Activated naive CD4-positive, alpha-beta T cell treated with anti-CD3 and anti-CD28 coated beads, Interleukin-2, amount 50 U/mL, for 72 hours (primary cell): Measurements from ENCODE around the gene NEUROG3. TPM values are rescaled to one million over a fixed set of nuclear protein-coding genes. Genes with fewer than 3 reads are reported as not detected.
"Not testable (repeated sequence)": the region's sequence is repeated elsewhere in the genome, so short reads cannot be mapped to it uniquely, and the experiment has no call there.

Experiments
- ATAC-seq, 2 donors: fragments of 150-1000 bp; cut with Tn5 transposase; 2 replicates each; pipeline ENCODE4 v1.10.0; 2021; ENCODE audit warnings: mild to moderate bottlenecking in 2 of 2, moderate library complexity in 2 of 2
- DNase-seq, 2 donors: peaks; one replicate each; pipeline ENCODE4 v3.0.0; 2021 to 2022; ENCODE audit warnings: low spot score in 2 of 2
- H3K27ac Mint-ChIP-seq, 2 donors: one replicate each; pipeline ENCODE4 v1.8.0; 2022; ENCODE audit warnings: mild to moderate bottlenecking in 2 of 2, mixed read lengths in 2 of 2
- H3K36me3 Mint-ChIP-seq, 2 donors: one replicate each; pipeline ENCODE4 v1.8.0; 2022; ENCODE audit warnings: mixed read lengths in 2 of 2
- H3K9me3 Mint-ChIP-seq, 2 donors: one replicate each; pipeline ENCODE4 v1.8.0; 2022; ENCODE audit warnings: mixed read lengths in 2 of 2
- total RNA-seq, 2 donors: library from RNA; stranded (reverse); gene quantifications; one replicate each; pipeline ENCODE4 v1.2.3, GENCODE V29; 2022

Gene NEUROG3
- total RNA-seq, 2 donors from 2014 or later = 0.18 TPM; not detected in 1

DNA sequence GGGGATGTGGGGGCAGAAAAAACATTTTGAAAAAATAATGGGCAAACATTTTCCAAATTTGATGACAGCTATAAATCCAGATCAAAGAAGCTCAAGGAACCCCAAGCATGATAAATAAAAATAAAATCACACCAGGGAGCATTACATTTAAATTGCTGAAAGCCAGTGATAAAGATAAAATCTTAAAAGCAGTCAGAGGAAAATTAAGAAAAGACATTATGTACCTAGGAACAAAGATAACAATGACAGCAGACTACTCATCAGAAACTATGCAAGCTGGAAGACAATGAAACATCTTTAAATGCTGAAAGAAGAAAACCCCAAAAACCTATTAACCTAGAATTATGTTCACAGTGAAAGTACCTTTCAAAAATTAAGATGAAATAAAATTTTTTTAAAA, 23.3 kb downstream of the NEUROG3 start:
- peaks cover 12 to 13% of the 10 kb centered on the region in 2 donors for H3K36me3 Mint-ChIP-seq
- ATAC-seq (no peak), DNase-seq (no peak)
- H3K9me3 Mint-ChIP-seq = peaks cover 21 to 26% of the 10 kb centered on the region in 2 donors
- H3K27ac Mint-ChIP-seq = no peak overlapping the region

GRCh38 chr10:69541463-69541862, 31.8 kb downstream of the NEUROG3 start:
- ATAC-seq = no peak
- DNase-seq = no peak
- no peak overlapping the region for H3K27ac Mint-ChIP-seq

GRCh38 chr10:69538461-69538860, 34.8 kb downstream of the NEUROG3 start:
- Mint-ChIP-seq H3K27ac (no peak overlapping the region), H3K9me3 (peaks cover 5 to 24% of the 10 kb centered on the region in 2 donors), H3K36me3 (peaks cover 0 to 19% of the 10 kb centered on the region in 2 donors)
- ATAC-seq (no peak), DNase-seq (no peak)

More at GRCh38 chr10:69541463-69541862, 31.8 kb downstream of the NEUROG3 start:
- Mint-ChIP-seq H3K36me3 (peaks cover 0 to 19% of the 10 kb centered on the region in 2 donors), H3K9me3 (peaks cover 5 to 27% of the 10 kb centered on the region in 2 donors)

DNA sequence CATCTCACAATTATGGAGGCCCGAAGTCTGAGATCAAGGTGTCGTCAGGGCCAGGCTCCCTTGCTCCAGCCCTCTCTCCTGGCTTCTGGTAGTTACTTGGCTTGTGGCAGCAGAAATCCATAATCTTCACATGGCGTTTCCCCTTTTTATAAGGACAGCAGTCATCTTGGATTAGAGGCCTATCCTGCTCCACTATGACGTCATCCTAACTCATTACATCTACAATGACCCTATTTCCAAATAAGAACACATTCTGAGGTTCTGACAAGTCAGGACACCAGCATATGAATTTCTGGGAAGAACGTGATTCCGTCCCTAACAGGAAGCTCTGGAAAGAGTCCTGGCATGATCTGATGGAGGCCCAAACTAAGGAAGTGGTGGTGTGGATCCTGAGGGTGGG, 35.8 kb downstream of the NEUROG3 start:
- DNase-seq (no peak), ATAC-seq (no peak)
- H3K36me3 Mint-ChIP-seq = peaks cover 0 to 18% of the 10 kb centered on the region in 2 donors
- no peak overlapping the region for H3K27ac Mint-ChIP-seq
- H3K9me3 Mint-ChIP-seq = peaks cover 8 to 24% of the 10 kb centered on the region in 2 donors

DNA sequence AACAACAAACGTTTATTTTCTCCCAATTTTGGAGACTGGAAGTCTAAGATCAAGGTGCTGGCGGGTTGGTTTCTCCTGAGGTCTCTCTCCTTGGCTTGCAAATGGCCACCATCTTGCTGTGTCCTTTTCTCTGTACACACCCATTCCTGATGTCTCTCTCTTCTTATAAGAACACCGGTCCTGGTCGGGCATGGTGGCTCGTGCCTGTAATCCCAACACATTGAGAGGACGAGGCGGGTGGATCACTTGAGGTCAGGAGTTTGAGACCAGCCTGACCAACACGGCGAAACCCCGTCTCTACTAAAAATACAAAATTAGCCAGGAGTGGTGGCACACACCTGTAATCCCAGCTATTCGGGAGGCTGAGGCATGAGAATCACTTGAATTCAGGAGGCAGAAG, 36.7 kb downstream of the NEUROG3 start:
- H3K27ac Mint-ChIP-seq, ATAC-seq, DNase-seq, H3K36me3 Mint-ChIP-seq: not testable (repeated sequence)
- H3K9me3 Mint-ChIP-seq = peaks cover 8 to 18% of the 10 kb centered on the region in 2 donors

DNA sequence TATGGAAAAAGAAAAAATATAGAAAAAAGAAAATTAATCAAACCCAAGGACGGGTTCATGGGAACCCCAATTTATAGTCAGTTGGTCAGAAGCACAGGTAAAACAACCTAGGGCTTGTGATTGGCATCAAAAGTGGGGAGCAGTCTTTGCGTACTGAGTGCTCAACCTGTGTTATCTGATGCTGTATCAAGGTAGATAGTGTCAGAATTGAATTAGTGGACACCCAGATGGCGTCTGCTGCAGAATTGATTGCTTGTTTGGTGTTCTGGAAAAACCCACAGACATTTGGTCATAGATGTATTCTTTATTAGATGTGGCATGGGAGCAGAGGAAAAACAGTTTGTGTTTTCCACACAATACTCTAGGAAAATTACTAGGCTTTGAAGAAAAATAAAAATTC, 39.6 kb downstream of the NEUROG3 start:
- ATAC-seq (no peak), DNase-seq (no peak)
- Mint-ChIP-seq H3K27ac (no peak overlapping the region), H3K9me3 (peaks cover 2 to 4% of the 10 kb centered on the region in 2 donors), H3K36me3 (no peaks in the 10 kb centered on the region)

- DNase-seq (no peak), ATAC-seq (no peak)
- no peak overlapping the region for H3K27ac Mint-ChIP-seq
- no peaks in the 10 kb centered on the region for H3K9me3 Mint-ChIP-seq
- H3K36me3 Mint-ChIP-seq = no peaks in the 10 kb centered on the region
Measured at GRCh38 chr10:69527961-69528360, 45.3 kb downstream of the NEUROG3 start.

Other genes with a start within 250 kb of the NEUROG3 start
- gene TACR2, start 156.5 kb downstream of the NEUROG3 start, total RNA-seq = under 1 TPM in 1 of 2 donors, not detected in 1; 0.16 TPM
- gene TSPAN15, start 122.0 kb downstream of the NEUROG3 start, total RNA-seq = 1 to 10 TPM; 1.3 to 1.9 TPM
- 10 to 100 TPM in 1 of 2 donors, 1 to 10 TPM in 1; 9.0 to 29.8 TPM for gene FAM241B, start 56.8 kb upstream of the NEUROG3 start, total RNA-seq
- gene COL13A1, start 228.5 kb upstream of the NEUROG3 start, total RNA-seq = not detected